GM13976 (cell line): Measurements from ENCODE around the gene EYS.
"Not testable (repeated sequence)": the region's sequence is repeated elsewhere in the genome, so short reads cannot be mapped to it uniquely, and the experiment has no call there.

Source experiments
- DNase-seq: peaks from one replicate; pipeline ENCODE4 v3.0.0; 2012; ENCODE audit warnings: low spot score
- CTCF ChIP-seq: IDR thresholded peaks from 2 replicates; pipeline ENCODE4 v1.5.1; 2012; ENCODE audit warnings: borderline replicate concordance, mild to moderate bottlenecking; ENCODE audit not compliant: insufficient read depth; ENCODE audit errors: extremely low read depth, missing control alignments, control extremely low read depth
- in situ Hi-C: fragments of 300-500 bp; cut with MboI; formaldehyde crosslinking; loops from one replicate; pipeline ENCODE4 v1.12.0; 2022; ENCODE audit warnings: low sequenced_read_pairs, mixed read lengths, inconsistent platforms; ENCODE audit not compliant: unreplicated experiment

The EYS gene

GRCh38 chr6:65610746-65611145 is 96.3 kb downstream of the EYS start:
- no peak for DNase-seq
- no peak for TF ChIP-seq CTCF
- in situ Hi-C loops = no loop called here

- no peak for TF ChIP-seq CTCF
- in situ Hi-C loops = no loop called here
- no peak for DNase-seq
These were observed 111.5 kb downstream of the EYS start for GRCh38 chr6:65595540-65595939.

GRCh38 chr6:65570340-65570739 is 136.7 kb downstream of the EYS start:
- in situ Hi-C loops = no loop called here
- no peak for TF ChIP-seq CTCF
- no peak for DNase-seq

GRCh38 chr6:65569505-65569904 is 137.5 kb downstream of the EYS start:
- DNase-seq = no peak
- in situ Hi-C loops = no loop called here
- TF ChIP-seq CTCF = no peak

- DNase-seq, in situ Hi-C loops: not testable (repeated sequence)
These were observed 138.0 kb downstream of the EYS start for GRCh38 chr6:65569056-65569455.

GRCh38 chr6:65566117-65566516 is 140.9 kb downstream of the EYS start:
- no peak for TF ChIP-seq CTCF
- no peak for DNase-seq
- in situ Hi-C loops = no loop called here

- in situ Hi-C loops = no loop called here
- no peak for TF ChIP-seq CTCF
- DNase-seq = no peak
These were observed 149.0 kb downstream of the EYS start for GRCh38 chr6:65558071-65558470.
